Thyroid gland (tissue), 4 donors: Measurements from ENCODE around the gene SLC30A1.

Source experiments
- CTCF ChIP-seq, 6 experiments: fragments of 200-600 bp in 3 of 6; fragments of 450-650 bp in 3 of 6; sonication (generic) in 3 of 6; IDR thresholded peaks; one replicate each; pipeline ENCODE4 v1.5.1; 2016 to 2019; ENCODE audit warnings: antibody characterized with exemption in 6 of 6, mild to moderate bottlenecking in 2 of 6, inconsistent platforms in 1 of 6, moderate library complexity in 1 of 6
- POLR2A ChIP-seq, 2 donors: fragments of 450-650 bp; IDR thresholded peaks; one replicate each; pipeline ENCODE4 v1.6.1; 2017; ENCODE audit warnings: antibody characterized with exemption in 2 of 2, mild to moderate bottlenecking in 2 of 2, moderate library complexity in 1 of 2

- no peak for TF ChIP-seq POLR2A (IDR thresholded peaks at IDR 0.05)
- no peak for TF ChIP-seq CTCF (IDR thresholded peaks at IDR 0.05)
These were observed 29.8 kb downstream of the SLC30A1 start for GRCh38 chr1:211549092-211549711.
